Cardiac muscle cell (in vitro differentiated cells and primary cell): Measurements from ENCODE around the gene METTL8. TPM values are rescaled to one million over a fixed set of nuclear protein-coding genes. Genes with fewer than 3 reads are reported as not detected.
"Not testable (repeated sequence)": the region's sequence is repeated elsewhere in the genome, so short reads cannot be mapped to it uniquely, and the experiment has no call there.

Experiments used
- DNase-seq, 2 donors: peaks; one replicate each; pipeline versions ENCODE4 v3.0.0 to v3.0.0-alpha.2; 2010 to 2017; ENCODE audit warnings: low read depth in 1 of 2, low spot score in 1 of 2
- H3K27ac ChIP-seq: fragments of 200-600 bp; sonication (generic); 2 replicates; pipeline ENCODE4 v1.5.1; 2016
- H3K27me3 ChIP-seq: fragments of 200-600 bp; sonication (generic); 2 replicates; pipeline ENCODE4 v1.6.0; 2016; ENCODE audit warnings: control low read depth
- H3K36me3 ChIP-seq: fragments of 200-600 bp; sonication (generic); 2 replicates; pipeline ENCODE4 v1.5.1; 2016; ENCODE audit warnings: control low read depth
- H3K4me1 ChIP-seq: fragments of 200-600 bp; sonication (generic); 2 replicates; pipeline ENCODE4 v1.8.1; 2017; ENCODE audit warnings: low read depth, mild to moderate bottlenecking, mixed run types
- H3K4me3 ChIP-seq: fragments of 200-600 bp; sonication (generic); 2 replicates; pipeline ENCODE4 v1.5.1; 2016; ENCODE audit warnings: mild to moderate bottlenecking
- H3K9me3 ChIP-seq: fragments of 200-600 bp; sonication (generic); 2 replicates; pipeline ENCODE4 v1.5.1; 2017; ENCODE audit warnings: low read depth, mild to moderate bottlenecking, control low read depth
- polyA plus RNA-seq: library from polyadenylated mRNA; unstranded; fragments of >200 nt; fragmentation: Nextera tagmentation; extraction: Ambion mirVana; gene quantifications from 2 replicates; pipeline ENCODE4 v1.2.1, GENCODE V29; 2016
- total RNA-seq: library from RNA; depleted of rRNA; stranded (reverse); fragments of >200 nt; gene quantifications from 2 replicates; pipeline ENCODE4 v1.2.3, GENCODE V29; 2016
- TF ChIP-seq, protein P1 (sequence below): IDR thresholded peaks from 2 replicates; pipeline ENCODE4 v1.5.1; 2012; ENCODE audit warnings: low read depth, mild to moderate bottlenecking, low read length

METTL8 gene
- total and polyA plus RNA-seq, 2 experiments from 2014 or later: 12.4 to 15.5 TPM

DNA sequence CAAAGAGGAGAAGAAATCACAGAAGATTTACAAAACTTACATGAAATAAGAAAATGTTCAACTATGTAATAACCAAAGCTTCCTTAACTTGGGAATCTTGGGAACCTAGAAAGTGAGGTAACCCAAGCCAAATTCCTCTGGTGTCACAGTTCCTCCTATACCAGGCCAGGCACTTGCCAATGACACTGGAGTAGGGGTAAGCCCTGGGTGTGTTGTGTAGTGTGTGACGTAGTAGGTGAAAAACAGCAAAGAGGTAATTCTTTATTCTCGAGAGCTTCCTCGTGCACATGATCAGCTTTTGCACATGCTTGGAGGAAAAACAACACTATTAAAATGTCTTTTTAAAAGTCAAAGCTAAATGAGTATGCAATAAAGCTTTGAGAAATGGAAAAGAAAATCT lies 118.0 kb downstream of the METTL8 start:
- Histone ChIP-seq H3K4me1 (peaks cover 10% of the 10 kb centered on the region), H3K4me3 (no peak overlapping the region), H3K36me3 (no peaks in the 10 kb centered on the region), H3K27me3 (no peaks in the 10 kb centered on the region), H3K9me3 (no peaks in the 10 kb centered on the region), H3K27ac (no peak overlapping the region)
- TF ChIP-seq, protein P1, sequence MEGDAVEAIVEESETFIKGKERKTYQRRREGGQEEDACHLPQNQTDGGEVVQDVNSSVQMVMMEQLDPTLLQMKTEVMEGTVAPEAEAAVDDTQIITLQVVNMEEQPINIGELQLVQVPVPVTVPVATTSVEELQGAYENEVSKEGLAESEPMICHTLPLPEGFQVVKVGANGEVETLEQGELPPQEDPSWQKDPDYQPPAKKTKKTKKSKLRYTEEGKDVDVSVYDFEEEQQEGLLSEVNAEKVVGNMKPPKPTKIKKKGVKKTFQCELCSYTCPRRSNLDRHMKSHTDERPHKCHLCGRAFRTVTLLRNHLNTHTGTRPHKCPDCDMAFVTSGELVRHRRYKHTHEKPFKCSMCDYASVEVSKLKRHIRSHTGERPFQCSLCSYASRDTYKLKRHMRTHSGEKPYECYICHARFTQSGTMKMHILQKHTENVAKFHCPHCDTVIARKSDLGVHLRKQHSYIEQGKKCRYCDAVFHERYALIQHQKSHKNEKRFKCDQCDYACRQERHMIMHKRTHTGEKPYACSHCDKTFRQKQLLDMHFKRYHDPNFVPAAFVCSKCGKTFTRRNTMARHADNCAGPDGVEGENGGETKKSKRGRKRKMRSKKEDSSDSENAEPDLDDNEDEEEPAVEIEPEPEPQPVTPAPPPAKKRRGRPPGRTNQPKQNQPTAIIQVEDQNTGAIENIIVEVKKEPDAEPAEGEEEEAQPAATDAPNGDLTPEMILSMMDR: no peak
- no peak for DNase-seq

GRCh38 chr2:171312182-171312581 lies 121.6 kb downstream of the METTL8 start:
- not testable (repeated sequence) for H3K27ac ChIP-seq, H3K4me3 ChIP-seq, H3K9me3 ChIP-seq

DNA sequence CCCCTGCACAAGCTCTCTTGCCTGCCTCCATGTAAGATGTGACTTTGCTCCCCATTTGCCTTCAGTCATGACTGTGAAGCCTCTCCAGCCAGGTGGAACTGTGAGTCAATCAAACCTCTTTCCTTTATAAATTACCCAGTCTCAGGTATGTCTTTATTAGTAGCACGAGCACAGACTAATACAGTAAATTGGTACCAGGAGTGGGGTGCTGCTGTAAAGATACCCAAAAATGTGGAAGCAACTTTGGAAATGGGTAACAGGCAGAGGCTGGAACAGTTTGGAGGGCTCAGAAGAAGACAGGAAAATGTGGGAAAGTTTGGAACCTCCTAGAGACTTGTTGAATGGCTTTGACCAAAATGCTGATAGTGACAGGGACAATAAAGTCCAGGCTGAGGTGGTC lies 122.2 kb downstream of the METTL8 start:
- H3K27me3 ChIP-seq, DNase-seq, H3K4me1 ChIP-seq, H3K36me3 ChIP-seq, H3K27ac ChIP-seq, H3K4me3 ChIP-seq, H3K9me3 ChIP-seq: not testable (repeated sequence)

More at GRCh38 chr2:171312182-171312581, 121.6 kb downstream of the METTL8 start:
- DNase-seq, H3K36me3 ChIP-seq, H3K27me3 ChIP-seq, H3K4me1 ChIP-seq: not testable (repeated sequence)

- no peak for DNase-seq
- no peaks in the 10 kb centered on the region for H3K9me3 ChIP-seq
- H3K4me3 ChIP-seq: no peak overlapping the region
- no peaks in the 10 kb centered on the region for H3K4me1 ChIP-seq
- no peaks in the 10 kb centered on the region for H3K36me3 ChIP-seq
- H3K27me3 ChIP-seq: no peaks in the 10 kb centered on the region
- TF ChIP-seq, protein P1: no peak
- no peak overlapping the region for H3K27ac ChIP-seq
These were observed 122.9 kb downstream of the METTL8 start for GRCh38 chr2:171310889-171311288.

GRCh38 chr2:171309455-171310286 lies 124.1 kb downstream of the METTL8 start:
- no peak overlapping the region for H3K4me3 ChIP-seq
- H3K27me3 ChIP-seq: no peaks in the 10 kb centered on the region
- H3K9me3 ChIP-seq: no peaks in the 10 kb centered on the region
- no peak for DNase-seq
- no peaks in the 10 kb centered on the region for H3K4me1 ChIP-seq
- no peaks in the 10 kb centered on the region for H3K36me3 ChIP-seq
- TF ChIP-seq, protein P1: no peak
- H3K27ac ChIP-seq: no peak overlapping the region

- Histone ChIP-seq H3K27me3 (no peaks in the 10 kb centered on the region), H3K36me3 (no peaks in the 10 kb centered on the region), H3K9me3 (no peaks in the 10 kb centered on the region), H3K4me1 (no peaks in the 10 kb centered on the region), H3K4me3 (no peak overlapping the region), H3K27ac (no peak overlapping the region)
- no peak for DNase-seq
- TF ChIP-seq, protein P1: no peak
These were observed 125.3 kb downstream of the METTL8 start for GRCh38 chr2:171308280-171309054.
